Osteoblast (primary cell): ENCODE results near the gene ANKRD34C. TPM values are rescaled to one million over a fixed set of nuclear protein-coding genes. Genes with fewer than 3 reads are reported as not detected.

Source experiments
- DNase-seq: peaks from one replicate; pipeline ENCODE4 v3.0.0; 2011; ENCODE audit warnings: low spot score, mixed read lengths; ENCODE audit not compliant: insufficient read length; ENCODE audit errors: missing footprints
- H2AFZ ChIP-seq: 2 replicates; pipeline ENCODE4 v1.6.0; 2011; ENCODE audit warnings: mild to moderate bottlenecking, low read length
- H3K27ac ChIP-seq: 2 replicates; pipeline ENCODE4 v1.5.1; 2011; ENCODE audit warnings: mild to moderate bottlenecking, low read depth, low read length, moderate library complexity
- H3K27me3 ChIP-seq: 2 replicates; pipeline ENCODE4 v1.6.0; 2012; ENCODE audit warnings: mild to moderate bottlenecking, control low read depth, inconsistent platforms, low read length, moderate library complexity; ENCODE audit not compliant: insufficient read depth
- H3K36me3 ChIP-seq: 2 replicates; pipeline ENCODE4 v1.5.1; 2011; ENCODE audit warnings: mild to moderate bottlenecking, low read length, control low read depth, moderate library complexity; ENCODE audit not compliant: insufficient read depth
- H3K4me1 ChIP-seq: 2 replicates; pipeline ENCODE4 v1.5.1; 2011; ENCODE audit warnings: mild to moderate bottlenecking, low read length, control low read depth, moderate library complexity; ENCODE audit not compliant: insufficient read depth
- H3K4me2 ChIP-seq: 2 replicates; pipeline ENCODE4 v1.6.0; 2011; ENCODE audit warnings: mild to moderate bottlenecking, low read length; ENCODE audit not compliant: insufficient read depth
- H3K4me3 ChIP-seq: fragments of 200-600 bp; sonication (generic); 3 replicates; pipeline ENCODE4 v1.5.1; 2012; ENCODE audit warnings: mild to moderate bottlenecking, low read length, inconsistent platforms; ENCODE audit not compliant: insufficient read depth
- H3K79me2 ChIP-seq: 2 replicates; pipeline ENCODE4 v1.6.0; 2012; ENCODE audit warnings: mild to moderate bottlenecking, low read length, control low read depth, inconsistent platforms; ENCODE audit not compliant: insufficient read depth
- H3K9me3 ChIP-seq: 2 replicates; pipeline ENCODE4 v1.5.1; 2011; ENCODE audit warnings: low read depth, low read length, control low read depth
- H4K20me1 ChIP-seq: 2 replicates; pipeline ENCODE4 v1.6.0; 2012; ENCODE audit warnings: mild to moderate bottlenecking, low read length, control low read depth; ENCODE audit not compliant: insufficient read depth
- total RNA-seq: library from RNA; depleted of rRNA; stranded (reverse); fragments of >200 nt; gene quantifications from 2 replicates; pipeline ENCODE4 v1.2.3, GENCODE V29; 2012
- TF ChIP-seq, protein P1 (sequence below): IDR thresholded peaks from 2 replicates; pipeline ENCODE4 v1.5.1; 2011; ENCODE audit warnings: mild to moderate bottlenecking, low read depth, low read length, moderate library complexity; ENCODE audit errors: extremely low read depth

ANKRD34C gene
- total RNA-seq, 1 donor = not detected

DNA sequence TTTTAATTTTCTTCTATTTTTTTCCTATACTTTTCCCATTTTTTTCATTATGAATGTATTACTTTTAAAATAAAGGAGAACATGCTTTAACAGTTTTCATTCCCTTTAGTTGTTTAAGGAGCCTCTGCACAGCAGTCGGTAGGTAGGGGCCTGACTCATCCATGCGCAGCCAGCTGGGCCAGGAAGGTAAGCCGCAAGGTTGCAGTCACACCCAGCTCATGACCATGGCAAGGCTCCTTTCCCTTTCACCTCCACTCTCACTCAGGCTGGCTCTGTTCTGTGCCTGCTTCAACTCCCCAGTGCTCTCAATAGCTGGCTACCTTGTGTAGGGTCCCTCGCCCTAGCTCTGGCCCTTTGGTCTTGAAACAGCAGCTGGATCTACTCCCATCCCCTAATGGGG is 17.4 kb upstream of the ANKRD34C start:
- Histone ChIP-seq H4K20me1 (no peaks in the 10 kb centered on the region), H3K9me3 (no peaks in the 10 kb centered on the region), H3K27ac (no peak overlapping the region), H3K4me2 (no peak overlapping the region), H3K27me3 (peaks cover 11% of the 10 kb centered on the region), H3K4me3 (no peak overlapping the region), H3K79me2 (no peaks in the 10 kb centered on the region), H3K36me3 (no peaks in the 10 kb centered on the region), H3K4me1 (no peaks in the 10 kb centered on the region), H2AFZ (no peak overlapping the region)
- TF ChIP-seq, protein P1, sequence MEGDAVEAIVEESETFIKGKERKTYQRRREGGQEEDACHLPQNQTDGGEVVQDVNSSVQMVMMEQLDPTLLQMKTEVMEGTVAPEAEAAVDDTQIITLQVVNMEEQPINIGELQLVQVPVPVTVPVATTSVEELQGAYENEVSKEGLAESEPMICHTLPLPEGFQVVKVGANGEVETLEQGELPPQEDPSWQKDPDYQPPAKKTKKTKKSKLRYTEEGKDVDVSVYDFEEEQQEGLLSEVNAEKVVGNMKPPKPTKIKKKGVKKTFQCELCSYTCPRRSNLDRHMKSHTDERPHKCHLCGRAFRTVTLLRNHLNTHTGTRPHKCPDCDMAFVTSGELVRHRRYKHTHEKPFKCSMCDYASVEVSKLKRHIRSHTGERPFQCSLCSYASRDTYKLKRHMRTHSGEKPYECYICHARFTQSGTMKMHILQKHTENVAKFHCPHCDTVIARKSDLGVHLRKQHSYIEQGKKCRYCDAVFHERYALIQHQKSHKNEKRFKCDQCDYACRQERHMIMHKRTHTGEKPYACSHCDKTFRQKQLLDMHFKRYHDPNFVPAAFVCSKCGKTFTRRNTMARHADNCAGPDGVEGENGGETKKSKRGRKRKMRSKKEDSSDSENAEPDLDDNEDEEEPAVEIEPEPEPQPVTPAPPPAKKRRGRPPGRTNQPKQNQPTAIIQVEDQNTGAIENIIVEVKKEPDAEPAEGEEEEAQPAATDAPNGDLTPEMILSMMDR = no peak
- DNase-seq = no peak

DNA sequence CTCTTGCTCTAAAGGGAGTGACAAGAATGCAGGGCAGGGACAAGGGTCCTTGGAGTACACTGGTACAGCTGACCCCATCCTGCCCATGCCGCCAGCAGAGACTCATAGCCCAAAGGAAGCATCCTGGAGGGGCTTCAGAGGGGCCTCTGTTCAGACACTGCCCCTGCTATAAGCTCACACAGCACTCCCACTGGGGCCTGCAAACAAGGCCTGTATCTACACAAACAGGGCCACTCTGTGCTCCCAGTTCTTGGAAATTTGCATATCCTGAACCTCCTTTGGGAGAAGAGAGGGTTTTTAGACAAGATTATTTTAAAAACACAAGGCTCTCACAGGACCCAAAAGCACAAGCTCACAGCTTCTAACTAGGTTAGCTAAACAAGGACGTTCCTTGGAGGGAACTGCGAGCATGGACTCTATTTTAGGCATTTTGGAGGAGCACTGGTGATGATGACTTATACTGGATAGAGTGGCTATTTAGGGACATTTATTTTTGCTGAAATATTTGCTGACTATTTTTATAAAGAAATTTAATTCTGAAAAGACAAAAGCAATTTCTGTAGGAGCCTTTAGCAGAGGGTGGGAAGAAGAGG is 16.4 kb upstream of the ANKRD34C start:
- H2AFZ ChIP-seq = no peak overlapping the region
- H4K20me1 ChIP-seq = no peaks in the 10 kb centered on the region
- no peaks in the 10 kb centered on the region for H3K4me1 ChIP-seq
- no peak overlapping the region for H3K4me3 ChIP-seq
- H3K27ac ChIP-seq = no peak overlapping the region
- H3K9me3 ChIP-seq = no peaks in the 10 kb centered on the region
- H3K27me3 ChIP-seq = peaks cover 11% of the 10 kb centered on the region
- no peaks in the 10 kb centered on the region for H3K36me3 ChIP-seq
- H3K4me2 ChIP-seq = no peak overlapping the region
- no peaks in the 10 kb centered on the region for H3K79me2 ChIP-seq
- DNase-seq = no peak
- TF ChIP-seq, protein P1 = no peak

DNA sequence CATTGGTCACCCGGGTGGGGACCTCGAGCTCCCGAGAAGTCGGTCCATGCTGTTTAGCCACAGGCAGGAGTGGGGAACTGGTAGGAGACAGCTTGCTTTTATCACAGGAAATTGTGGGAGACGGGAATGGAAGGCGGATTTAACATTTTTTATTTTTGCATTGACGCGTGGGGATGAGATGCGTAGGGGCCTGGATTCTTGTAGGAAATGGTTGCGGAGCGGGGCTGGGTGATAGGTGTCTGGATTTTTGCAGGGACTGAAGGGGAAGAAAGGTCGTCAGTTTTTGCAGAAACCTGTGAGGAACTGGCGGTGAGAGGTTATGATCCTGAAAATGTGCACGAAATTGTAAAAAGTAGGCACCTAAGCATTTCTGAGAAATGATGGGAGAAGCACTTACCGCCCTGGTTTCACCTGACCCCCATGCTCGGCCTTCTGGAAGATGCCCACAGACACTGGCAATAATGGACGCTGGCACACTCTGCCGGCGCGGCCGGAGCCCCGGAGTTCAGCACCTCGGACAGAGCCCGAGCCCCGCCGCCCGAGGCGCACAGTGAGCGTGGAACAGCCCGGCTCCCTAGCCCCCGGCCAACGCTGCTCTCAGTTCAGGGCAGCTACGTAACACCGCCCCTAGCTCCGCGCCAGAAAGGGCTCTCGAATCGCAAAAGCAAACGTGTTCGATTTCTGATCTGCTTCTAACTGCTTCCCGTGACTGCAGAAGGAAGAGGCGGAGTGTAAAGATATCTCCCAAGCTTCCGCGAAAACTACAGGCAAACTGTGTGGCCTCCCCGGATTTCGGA is 928 bp downstream of the ANKRD34C start:
- DNase-seq = peak; percentile 91
- H2AFZ ChIP-seq = no peak overlapping the region
- H3K4me2 ChIP-seq = peak overlapping the region; percentile 43

More for the DNA sequence above, 928 bp downstream of the ANKRD34C start:
- Histone ChIP-seq H4K20me1 (no peaks in the 10 kb centered on the region), H3K36me3 (no peaks in the 10 kb centered on the region), H3K27ac (no peak overlapping the region), H3K79me2 (no peaks in the 10 kb centered on the region), H3K27me3 (peaks cover 27% of the 10 kb centered on the region), H3K4me1 (no peaks in the 10 kb centered on the region), H3K9me3 (no peaks in the 10 kb centered on the region), H3K4me3 (no peak overlapping the region)
- TF ChIP-seq, protein P1 = no peak
